Stimulated activated CD8-positive, alpha-beta memory T cell treated with anti-CD3 and anti-CD28 coated beads, Interleukin-15, amount 100 ng/mL, for 1 hour (primary cell): ENCODE measurements around the gene LSM4.
A peak's percentile ranks its signal among the peaks of the same experiment; 100 is the strongest.

Experiments used
- DNase-seq: peaks from one replicate; pipeline ENCODE4 v3.0.0-alpha.2; 2020; ENCODE audit warnings: low read depth

Gene LSM4

GRCh38 chr19:18292462-18292809 is 30.4 kb downstream of the LSM4 start:
- DNase-seq = no peak

- DNase-seq = peak; percentile 57
These were observed 31.1 kb downstream of the LSM4 start for GRCh38 chr19:18291590-18292461.

GRCh38 chr19:18291019-18291524 is 31.8 kb downstream of the LSM4 start:
- DNase-seq = no peak

- DNase-seq = peak; percentile 68
These were observed 32.4 kb downstream of the LSM4 start for GRCh38 chr19:18290302-18291018.

GRCh38 chr19:18289471-18290301 is 33.2 kb downstream of the LSM4 start:
- DNase-seq = no peak

GRCh38 chr19:18287836-18288772 is 34.8 kb downstream of the LSM4 start:
- no peak for DNase-seq

GRCh38 chr19:18286973-18287635 is 35.8 kb downstream of the LSM4 start:
- DNase-seq = no peak

- DNase-seq = no peak
These were observed 38.0 kb downstream of the LSM4 start for GRCh38 chr19:18284712-18285360.

- no peak for DNase-seq
These were observed 39.5 kb downstream of the LSM4 start for GRCh38 chr19:18283338-18283737.

GRCh38 chr19:18282788-18283141 is 40.1 kb downstream of the LSM4 start:
- no peak for DNase-seq

- no peak for DNase-seq
These were observed 40.7 kb downstream of the LSM4 start for GRCh38 chr19:18282021-18282787.

GRCh38 chr19:18281082-18282020 is 41.5 kb downstream of the LSM4 start, which contains the start of gene JUND:
Gene JUND (minus strand): TSS chr19:18281622. CDS start chr19:18281484, 138 bp downstream.
- peak; percentile 86 for DNase-seq

- peak; percentile 52 for DNase-seq
These were observed 42.4 kb downstream of the LSM4 start for GRCh38 chr19:18280247-18281081.

GRCh38 chr19:18279516-18280246 is 43.2 kb downstream of the LSM4 start:
- DNase-seq = peak; percentile 79

- no peak for DNase-seq
These were observed 43.7 kb downstream of the LSM4 start for GRCh38 chr19:18279266-18279515.

- DNase-seq = no peak
These were observed 44.2 kb downstream of the LSM4 start for GRCh38 chr19:18278521-18279265.
